H9 (cell line): ENCODE data around the gene SUPT6H. TPM values are rescaled to one million over a fixed set of nuclear protein-coding genes. Genes with fewer than 3 reads are reported as not detected.

Experiments
- DNase-seq: peaks from one replicate; pipeline ENCODE4 v3.0.0-alpha.2; 2017
- H2AFZ ChIP-seq: one replicate; pipeline ENCODE4 v1.6.1; 2013; ENCODE audit warnings: mild to moderate bottlenecking, low read length, control low read depth, moderate library complexity
- H2AK5ac ChIP-seq: 2 replicates; pipeline ENCODE4 v1.6.1; 2013; ENCODE audit warnings: low read length, control low read depth, mixed read lengths; ENCODE audit not compliant: insufficient read length
- H2BK120ac ChIP-seq: one replicate; pipeline ENCODE4 v1.6.1; 2013; ENCODE audit warnings: low read depth, mild to moderate bottlenecking, low read length, control low read depth, inconsistent platforms; ENCODE audit not compliant: poor library complexity, severe bottlenecking
- H2BK12ac ChIP-seq: 2 replicates; pipeline ENCODE4 v1.6.1; 2013; ENCODE audit warnings: low read length, control low read depth, mixed read lengths, low read depth; ENCODE audit not compliant: insufficient read length
- H2BK15ac ChIP-seq: 2 replicates; pipeline ENCODE4 v1.6.1; 2013; ENCODE audit warnings: low read depth, low read length, control low read depth
- H2BK20ac ChIP-seq: one replicate; pipeline ENCODE4 v1.6.1; 2013; ENCODE audit warnings: low read depth, mild to moderate bottlenecking, low read length, control low read depth, inconsistent platforms; ENCODE audit not compliant: poor library complexity, severe bottlenecking
- H2BK5ac ChIP-seq: 2 replicates; pipeline ENCODE4 v1.6.1; 2013; ENCODE audit warnings: low read length, control low read depth, mixed read lengths; ENCODE audit not compliant: insufficient read length
- H3K14ac ChIP-seq: 2 replicates; pipeline ENCODE4 v1.6.1; 2013; ENCODE audit warnings: low read length, control low read depth; ENCODE audit not compliant: insufficient read depth
- H3K18ac ChIP-seq: 2 replicates; pipeline ENCODE4 v1.6.1; 2013; ENCODE audit warnings: low read depth, mild to moderate bottlenecking, mixed read lengths, low read length, control low read depth; ENCODE audit not compliant: insufficient read length
- H3K23ac ChIP-seq: 2 replicates; pipeline ENCODE4 v1.6.1; 2013; ENCODE audit warnings: low read length, control low read depth, mixed read lengths, low read depth; ENCODE audit not compliant: insufficient read length
- H3K23me2 ChIP-seq: 2 replicates; pipeline ENCODE4 v1.6.1; 2013; ENCODE audit warnings: low read depth, mild to moderate bottlenecking, mixed read lengths, low read length, control low read depth; ENCODE audit not compliant: insufficient read length, poor library complexity, severe bottlenecking
- H3K27ac ChIP-seq: 2 replicates; pipeline ENCODE4 v1.5.1; 2013; ENCODE audit warnings: low read length, control low read depth, mixed read lengths, low read depth; ENCODE audit not compliant: insufficient read length
- H3K27me3 ChIP-seq: 2 replicates; pipeline ENCODE4 v1.6.1; 2013; ENCODE audit warnings: low read length, control low read depth, inconsistent platforms; ENCODE audit not compliant: insufficient read depth
- H3K4ac ChIP-seq: 2 replicates; pipeline ENCODE4 v1.6.1; 2013; ENCODE audit warnings: low read depth, mild to moderate bottlenecking, control low read depth, inconsistent platforms, low read length, moderate library complexity
- H3K4me1 ChIP-seq: 2 replicates; pipeline ENCODE4 v1.6.1; 2013; ENCODE audit warnings: low read length, control low read depth, inconsistent platforms; ENCODE audit not compliant: insufficient read depth
- H3K4me2 ChIP-seq: 2 replicates; pipeline ENCODE4 v1.6.1; 2013; ENCODE audit warnings: low read length, control low read depth, mixed read lengths; ENCODE audit not compliant: insufficient read length, insufficient read depth
- H3K56ac ChIP-seq: 2 replicates; pipeline ENCODE4 v1.6.1; 2013; ENCODE audit warnings: low read depth, mild to moderate bottlenecking, mixed read lengths, low read length, control low read depth; ENCODE audit not compliant: insufficient read length
- H3K79me1 ChIP-seq: 2 replicates; pipeline ENCODE4 v1.6.1; 2013; ENCODE audit warnings: low read depth, mild to moderate bottlenecking, moderate library complexity, low read length, control low read depth, inconsistent platforms; ENCODE audit not compliant: insufficient read depth, poor library complexity, severe bottlenecking
- H3K79me2 ChIP-seq: 2 replicates; pipeline ENCODE4 v1.6.1; 2013; ENCODE audit warnings: low read length, control low read depth, inconsistent platforms; ENCODE audit not compliant: insufficient read depth
- H3K9ac ChIP-seq: 2 replicates; pipeline ENCODE4 v1.6.1; 2013; ENCODE audit warnings: low read length, control low read depth, mixed read lengths; ENCODE audit not compliant: insufficient read length; ENCODE audit errors: extremely low read depth
- H3K9me3 ChIP-seq: one replicate; pipeline ENCODE4 v1.6.1; 2013; ENCODE audit warnings: low read depth, low read length, inconsistent platforms; ENCODE audit not compliant: control insufficient read depth
- H3T11ph ChIP-seq: one replicate; pipeline ENCODE4 v1.6.1; 2013; ENCODE audit warnings: mild to moderate bottlenecking, low read length, control low read depth, inconsistent platforms
- H4K20me1 ChIP-seq: one replicate; pipeline ENCODE4 v1.6.1; 2013; ENCODE audit not compliant: control insufficient read depth, insufficient read length, insufficient read depth
- H4K5ac ChIP-seq: 2 replicates; pipeline ENCODE4 v1.6.1; 2013; ENCODE audit warnings: low read depth, mild to moderate bottlenecking, mixed read lengths, low read length, control low read depth; ENCODE audit not compliant: insufficient read length
- H4K8ac ChIP-seq: replicated peaks from 2 replicates; pipeline ENCODE4 v1.6.1; 2013; ENCODE audit warnings: low read length, control low read depth, mixed read lengths, low read depth; ENCODE audit not compliant: insufficient read length
- H4K91ac ChIP-seq: 2 replicates; pipeline ENCODE4 v1.6.1; 2013; ENCODE audit warnings: low read depth, mild to moderate bottlenecking, moderate library complexity, mixed read lengths, low read length, control low read depth; ENCODE audit not compliant: insufficient read length
- H3K27ac Mint-ChIP-seq, 3 experiments: 2 replicates in 2 of 3; 3 replicates in 1 of 3; pipeline ENCODE4 v1.8.0; 2020 to 2021; ENCODE audit warnings: mixed read lengths in 3 of 3, mild to moderate bottlenecking in 1 of 3, moderate library complexity in 1 of 3
- H3K27me3 Mint-ChIP-seq: 2 replicates; pipeline ENCODE4 v1.8.0; 2021; ENCODE audit warnings: low read depth, mild to moderate bottlenecking, moderate library complexity, mixed read lengths
- H3K36me3 Mint-ChIP-seq, 3 experiments: 2 replicates in 2 of 3; 3 replicates in 1 of 3; pipeline ENCODE4 v1.8.0; 2020 to 2021; ENCODE audit warnings: low read depth in 3 of 3, mixed read lengths in 3 of 3; ENCODE audit not compliant: insufficient read depth in 1 of 3
- H3K4me1 Mint-ChIP-seq, 2 experiments: 2 replicates each; pipeline ENCODE4 v1.8.0; 2020; ENCODE audit warnings: mixed read lengths in 2 of 2
- H3K4me3 Mint-ChIP-seq, 2 experiments: 2 replicates in 1 of 2; 3 replicates in 1 of 2; pipeline ENCODE4 v1.8.0; 2020 to 2021; ENCODE audit warnings: mild to moderate bottlenecking in 2 of 2, mixed read lengths in 2 of 2, moderate library complexity in 1 of 2
- H3K9me3 Mint-ChIP-seq, 2 experiments: 2 replicates in 1 of 2; 3 replicates in 1 of 2; pipeline ENCODE4 v1.8.0; 2020; ENCODE audit warnings: mild to moderate bottlenecking in 2 of 2, mixed read lengths in 2 of 2, moderate library complexity in 1 of 2
- CTCF ChIP-seq: fragments of 200-600 bp; sonication (generic); conservative IDR thresholded peaks from 3 replicates; pipeline ENCODE4 v1.8.0; 2021; ENCODE audit warnings: antibody characterized with exemption, mild to moderate bottlenecking
- WGBS: extraction: QIAGEN DNeasy Blood & Tissue Kit; methylation state at CpG from one replicate; pipeline ENCODE4 v1.1.7; 2013; ENCODE audit warnings: missing lambda C conversion rate, low lambda C conversion rate, mixed read lengths; ENCODE audit not compliant: insufficient read length; ENCODE audit errors: extremely low coverage; 5-methylcytosine and 5-hydroxymethylcytosine counted together
- total RNA-seq: library from RNA; stranded (reverse); gene quantifications from 2 replicates; pipeline ENCODE4 v1.2.1, GENCODE V29; 2021

Gene SUPT6H
- total RNA-seq, 1 experiment from 2014 or later: 85.8 TPM

- no peaks in the 10 kb centered on the region for H3K27me3 Mint-ChIP-seq
Observed at GRCh38 chr17:28641579-28641978, 20.4 kb upstream of the SUPT6H start.

More at GRCh38 chr17:28641579-28641978, 20.4 kb upstream of the SUPT6H start:
- no peak for TF ChIP-seq CTCF
- Histone ChIP-seq H3K79me2 (no peaks in the 10 kb centered on the region; the same call in 1 of the 2 replicates), H3K56ac (no peak overlapping the region), H3K18ac (no peak overlapping the region), H4K5ac (no peak overlapping the region), H3K9ac (no peak overlapping the region), H2BK15ac (no peak overlapping the region), H3K27me3 (no peaks in the 10 kb centered on the region), H3K23ac (no peak overlapping the region), H2BK120ac (no peak overlapping the region), H2BK12ac (no peak overlapping the region), H3K4me1 (no peaks in the 10 kb centered on the region), H3T11ph (no peak overlapping the region), H4K20me1 (no peaks in the 10 kb centered on the region), H3K27ac (no peak overlapping the region), H2AK5ac (no peak overlapping the region), H4K8ac (no peak overlapping the region), H3K79me1 (no peaks in the 10 kb centered on the region), H4K91ac (no peak overlapping the region), H2BK20ac (no peak overlapping the region), H3K4me2 (no peak overlapping the region), H2BK5ac (no peak overlapping the region), H3K4ac (no peak overlapping the region), H3K14ac (no peak overlapping the region), H3K23me2 (peaks cover 6% of the 10 kb centered on the region), H3K9me3 (no peaks in the 10 kb centered on the region), H2AFZ (no peak overlapping the region)
- DNase-seq: no peak
- H3K4me1 Mint-ChIP-seq: peaks cover 12 to 21% of the 10 kb centered on the region in 2 experiments
- no peak overlapping the region for H3K27ac Mint-ChIP-seq
- no peak overlapping the region for H3K4me3 Mint-ChIP-seq
- WGBS: no CpG with 5 or more reads among the region's 2 CpGs
- no peaks in the 10 kb centered on the region for H3K9me3 Mint-ChIP-seq
- peaks cover 42 to 72% (median 64%) of the 10 kb centered on the region in 3 experiments for H3K36me3 Mint-ChIP-seq
